BJ (cell line): ENCODE data around the gene PIK3C2G. TPM values are rescaled to one million over a fixed set of nuclear protein-coding genes. Genes with fewer than 3 reads are reported as not detected.

Source experiments
- CTCF ChIA-PET: fragments of 350-600 bp; formaldehyde crosslinking; extraction: SDS; loops from one replicate; lab custom pipeline; 2021; ENCODE audit warnings: antibody characterized with exemption, inconsistent platforms; lab: Yijun Ruan, JAX
- POLR2A ChIA-PET: fragments of 300-600 bp; sonication (Branson Sonifier 250); formaldehyde crosslinking; extraction: SDS; loops from one replicate; lab custom pipeline; 2021; ENCODE audit warnings: antibody characterized with exemption; lab: Charles Lee
- DNase-seq: peaks from one replicate; pipeline ENCODE4 v3.0.0-alpha.2; 2011; ENCODE audit warnings: low read depth
- H3K27me3 ChIP-seq: 2 replicates; pipeline ENCODE4 v1.6.0; 2011; ENCODE audit warnings: low read length; ENCODE audit not compliant: control insufficient read depth, insufficient read depth
- H3K36me3 ChIP-seq: 2 replicates; pipeline ENCODE4 v1.5.1; 2011; ENCODE audit warnings: low read length; ENCODE audit not compliant: control insufficient read depth, insufficient read depth
- H3K4me3 ChIP-seq: 2 replicates; pipeline ENCODE4 v1.5.1; 2011; ENCODE audit warnings: low read depth, mild to moderate bottlenecking, control low read depth, low read length
- CTCF ChIP-seq: IDR thresholded peaks from 2 replicates; pipeline ENCODE4 v1.5.1; 2011; ENCODE audit warnings: low read depth, mild to moderate bottlenecking, control low read depth, inconsistent platforms, low read length, moderate library complexity; ENCODE audit not compliant: insufficient read depth
- polyA plus RNA-seq: library from polyadenylated mRNA; depleted of rRNA; stranded (reverse); fragments of >200 nt; gene quantifications from 2 replicates; pipeline ENCODE4 v1.2.3, GENCODE V29; 2011

The PIK3C2G gene
- polyA plus RNA-seq, 1 experiment, result not detected

GRCh38 chr12:18576104-18576626 is 314.8 kb downstream of the PIK3C2G start:
- POLR2A ChIA-PET, result no interaction called here
- Histone ChIP-seq H3K27me3 (no peaks in the 10 kb centered on the region), H3K4me3 (no peak overlapping the region), H3K36me3 (no peaks in the 10 kb centered on the region)
- DNase-seq, result no peak
- CTCF ChIA-PET, result no interaction called here
- TF ChIP-seq CTCF, result no peak

- ChIA-PET CTCF (no interaction called here), POLR2A (no interaction called here)
- Histone ChIP-seq H3K27me3 (no peaks in the 10 kb centered on the region), H3K36me3 (no peaks in the 10 kb centered on the region), H3K4me3 (no peak overlapping the region)
- TF ChIP-seq CTCF, result no peak
- no peak for DNase-seq
These were observed 315.3 kb downstream of the PIK3C2G start for GRCh38 chr12:18576648-18577047.

- ChIA-PET CTCF (no interaction called here), POLR2A (no interaction called here)
- Histone ChIP-seq H3K27me3 (no peaks in the 10 kb centered on the region), H3K36me3 (no peaks in the 10 kb centered on the region), H3K4me3 (no peak overlapping the region)
- DNase-seq, result no peak
- no peak for TF ChIP-seq CTCF
These were observed 316.9 kb downstream of the PIK3C2G start for GRCh38 chr12:18578191-18578590.

- no peak overlapping the region for H3K4me3 ChIP-seq
- ChIA-PET POLR2A (interaction anchor here (0.7 kb wide), 1 partner anchor 419 kb away, joined by 4 read pairs; no protein-coding TSS in a partner anchor), CTCF (interaction anchor here (1.3 kb wide), 1 partner anchor 9 kb away, joined by 3 read pairs; no protein-coding TSS in a partner anchor)
- TF ChIP-seq CTCF, result no peak
- H3K27me3 ChIP-seq, result no peaks in the 10 kb centered on the region
- H3K36me3 ChIP-seq, result no peaks in the 10 kb centered on the region
- DNase-seq, result no peak
These were observed 319.0 kb downstream of the PIK3C2G start for GRCh38 chr12:18580291-18580690.

GRCh38 chr12:18580706-18581105 is 319.4 kb downstream of the PIK3C2G start:
- POLR2A ChIA-PET, result interaction anchor here (0.7 kb wide), 1 partner anchor 418 kb away, joined by 4 read pairs; no protein-coding TSS in a partner anchor

More at GRCh38 chr12:18580706-18581105, 319.4 kb downstream of the PIK3C2G start:
- CTCF ChIA-PET, result interaction anchor here (1.3 kb wide), 1 partner anchor 8 kb away, joined by 3 read pairs; no protein-coding TSS in a partner anchor
- Histone ChIP-seq H3K4me3 (no peak overlapping the region), H3K36me3 (no peaks in the 10 kb centered on the region), H3K27me3 (no peaks in the 10 kb centered on the region)
- no peak for DNase-seq
- TF ChIP-seq CTCF, result no peak
